Stimulated activated CD4-positive, alpha-beta T cell treated with anti-CD3 and anti-CD28 coated beads, TNF-alpha, amount 100 ng/mL, for 4 hours (primary cell): ENCODE results near the gene ZNF423.

Source experiments
- DNase-seq, 3 experiments: peaks; one replicate each; pipeline ENCODE4 v3.0.0-alpha.2; 2020; ENCODE audit warnings: low read depth in 3 of 3

Gene ZNF423

GRCh38 chr16:49459953-49460735, 395.8 kb downstream of the ZNF423 start:
- DNase-seq = no peak

GRCh38 chr16:49458656-49459445, 397.1 kb downstream of the ZNF423 start:
- no peak for DNase-seq

GRCh38 chr16:49458243-49458642, 397.7 kb downstream of the ZNF423 start:
- DNase-seq = no peak

GRCh38 chr16:49457196-49457595, 398.7 kb downstream of the ZNF423 start:
- no peak for DNase-seq

GRCh38 chr16:49456763-49457162, 399.1 kb downstream of the ZNF423 start:
- no peak for DNase-seq

GRCh38 chr16:49455991-49456745, 399.7 kb downstream of the ZNF423 start:
- no peak for DNase-seq

GRCh38 chr16:49455181-49455990, 400.5 kb downstream of the ZNF423 start:
- no peak for DNase-seq

- DNase-seq = no peak
Measured at GRCh38 chr16:49454426-49455180, 401.3 kb downstream of the ZNF423 start.

- DNase-seq = no peak
Measured at GRCh38 chr16:49453983-49454382, 401.9 kb downstream of the ZNF423 start.

- no peak for DNase-seq
Measured at GRCh38 chr16:49453021-49453420, 402.9 kb downstream of the ZNF423 start.

- DNase-seq = no peak
Measured at GRCh38 chr16:49452578-49452977, 403.3 kb downstream of the ZNF423 start.

GRCh38 chr16:49452108-49452507, 403.8 kb downstream of the ZNF423 start:
- DNase-seq = no peak

- no peak for DNase-seq
Measured at GRCh38 chr16:49446805-49447204, 409.1 kb downstream of the ZNF423 start.

- no peak for DNase-seq
Measured at GRCh38 chr16:49443576-49443975, 412.3 kb downstream of the ZNF423 start.

- no peak for DNase-seq
Measured at GRCh38 chr16:49442805-49443204, 413.1 kb downstream of the ZNF423 start.

- DNase-seq = peak; percentile 6 to 31 (median 26)
Measured at GRCh38 chr16:49441366-49441780, 414.5 kb downstream of the ZNF423 start.

GRCh38 chr16:49440156-49441065, 415.5 kb downstream of the ZNF423 start:
- DNase-seq = no peak

- no peak for DNase-seq
Measured at GRCh38 chr16:49439676-49440075, 416.2 kb downstream of the ZNF423 start.

GRCh38 chr16:49439050-49439449, 416.9 kb downstream of the ZNF423 start:
- no peak for DNase-seq
